GM19035 (cell line): ENCODE measurements around the gene DDX41.

Experiments used
- ATAC-seq: cut with Tn5 transposase; IDR thresholded peaks from one replicate; pipeline ENCODE4 v1.9.1; 2021; ENCODE audit not compliant: unreplicated experiment

DDX41 gene

GRCh38 chr5:177470759-177471536 is 45.8 kb downstream of the DDX41 start:
- no peak for ATAC-seq

- ATAC-seq, result no peak
Measured at GRCh38 chr5:177469750-177470525, 46.8 kb downstream of the DDX41 start.

- no peak for ATAC-seq
Measured at GRCh38 chr5:177468685-177469628, 47.8 kb downstream of the DDX41 start.

GRCh38 chr5:177468329-177468684 is 48.5 kb downstream of the DDX41 start:
- no peak for ATAC-seq

- ATAC-seq, result no peak
Measured at GRCh38 chr5:177467436-177467835, 49.3 kb downstream of the DDX41 start.

- no peak for ATAC-seq
Measured at GRCh38 chr5:177466861-177467260, 49.9 kb downstream of the DDX41 start.

GRCh38 chr5:177465044-177465443 is 51.7 kb downstream of the DDX41 start:
- ATAC-seq, result no peak

GRCh38 chr5:177462021-177462670 is 54.6 kb downstream of the DDX41 start:
- ATAC-seq, result no peak
